KOPT-K1 (cell line): ENCODE results near the gene NACAD.

ENCODE experiments used
- H3K27ac ChIP-seq: fragments of 200-600 bp; sonication (generic); 2 replicates; pipeline ENCODE4 v1.5.1; 2016; ENCODE audit warnings: antibody characterized with exemption, mild to moderate bottlenecking, low read depth, low read length; ENCODE audit not compliant: poor library complexity, severe bottlenecking
- H3K36me3 ChIP-seq: fragments of 200-600 bp; sonication (generic); 2 replicates; pipeline ENCODE4 v1.5.1; 2017; ENCODE audit warnings: antibody characterized with exemption, mild to moderate bottlenecking, low read length, moderate library complexity; ENCODE audit not compliant: insufficient read depth
- H3K9me3 ChIP-seq: fragments of 200-600 bp; sonication (generic); 2 replicates; pipeline ENCODE4 v1.5.1; 2017; ENCODE audit warnings: antibody characterized with exemption, low read length, mild to moderate bottlenecking; ENCODE audit not compliant: insufficient read depth, poor library complexity, severe bottlenecking

NACAD gene

GRCh38 chr7:45088146-45088701, 545 bp downstream of the NACAD start:
- Histone ChIP-seq H3K36me3 (no peaks in the 10 kb centered on the region), H3K9me3 (no peaks in the 10 kb centered on the region), H3K27ac (no peak overlapping the region)

GRCh38 chr7:45087301-45088145, 1.2 kb downstream of the NACAD start:
- Histone ChIP-seq H3K9me3 (no peaks in the 10 kb centered on the region), H3K27ac (no peak overlapping the region), H3K36me3 (no peaks in the 10 kb centered on the region)

GRCh38 chr7:45086331-45087065, 2.3 kb downstream of the NACAD start:
- no peaks in the 10 kb centered on the region for H3K36me3 ChIP-seq
- H3K27ac ChIP-seq = no peak overlapping the region
- H3K9me3 ChIP-seq = no peaks in the 10 kb centered on the region

- no peaks in the 10 kb centered on the region for H3K36me3 ChIP-seq
- no peak overlapping the region for H3K27ac ChIP-seq
- H3K9me3 ChIP-seq = no peaks in the 10 kb centered on the region
These were observed 3.1 kb downstream of the NACAD start for GRCh38 chr7:45085619-45086200.

- Histone ChIP-seq H3K36me3 (no peaks in the 10 kb centered on the region), H3K9me3 (no peaks in the 10 kb centered on the region), H3K27ac (no peak overlapping the region)
These were observed 3.7 kb downstream of the NACAD start for GRCh38 chr7:45084901-45085618.

GRCh38 chr7:45084336-45084735, 4.4 kb downstream of the NACAD start:
- no peak overlapping the region for H3K27ac ChIP-seq
- H3K9me3 ChIP-seq = no peaks in the 10 kb centered on the region
- no peaks in the 10 kb centered on the region for H3K36me3 ChIP-seq

- Histone ChIP-seq H3K27ac (no peak overlapping the region), H3K36me3 (peaks cover 6% of the 10 kb centered on the region; the same call in 1 of the 2 replicates), H3K9me3 (no peaks in the 10 kb centered on the region)
These were observed 5.9 kb downstream of the NACAD start for GRCh38 chr7:45082831-45083331.

- peaks cover 12% of the 10 kb centered on the region for H3K36me3 ChIP-seq
- no peak overlapping the region for H3K27ac ChIP-seq
These were observed 6.5 kb downstream of the NACAD start for GRCh38 chr7:45082031-45082830.

GRCh38 chr7:45081670-45081974, 7.1 kb downstream of the NACAD start:
- Histone ChIP-seq H3K27ac (no peak overlapping the region), H3K9me3 (no peaks in the 10 kb centered on the region), H3K36me3 (peaks cover 19% of the 10 kb centered on the region)

More at GRCh38 chr7:45082031-45082830, 6.5 kb downstream of the NACAD start:
- no peaks in the 10 kb centered on the region for H3K9me3 ChIP-seq

- Histone ChIP-seq H3K9me3 (no peaks in the 10 kb centered on the region), H3K36me3 (peaks cover 24% of the 10 kb centered on the region), H3K27ac (no peak overlapping the region)
These were observed 7.7 kb downstream of the NACAD start for GRCh38 chr7:45080958-45081669.

- no peak overlapping the region for H3K27ac ChIP-seq
- peaks cover 31% of the 10 kb centered on the region for H3K36me3 ChIP-seq
- H3K9me3 ChIP-seq = no peaks in the 10 kb centered on the region
These were observed 8.4 kb downstream of the NACAD start for GRCh38 chr7:45080265-45080957.

- H3K27ac ChIP-seq = no peak overlapping the region
- peaks cover 53% of the 10 kb centered on the region for H3K36me3 ChIP-seq
These were observed 10.6 kb downstream of the NACAD start for GRCh38 chr7:45078125-45078681.

GRCh38 chr7:45077579-45077978, 11.2 kb downstream of the NACAD start:
- Histone ChIP-seq H3K36me3 (peaks cover 59% of the 10 kb centered on the region), H3K9me3 (no peaks in the 10 kb centered on the region), H3K27ac (no peak overlapping the region)

More at GRCh38 chr7:45078125-45078681, 10.6 kb downstream of the NACAD start:
- no peaks in the 10 kb centered on the region for H3K9me3 ChIP-seq
